PFSK-1 (cell line): Measurements from ENCODE around the gene ZNF326. TPM values are rescaled to one million over a fixed set of nuclear protein-coding genes. Genes with fewer than 3 reads are reported as not detected.

Experiments used
- FOXP2 ChIP-seq: optimal IDR thresholded peaks from 2 replicates; pipeline ENCODE3; 2011; ENCODE audit warnings: borderline replicate concordance, control low read depth, inconsistent platforms; ENCODE audit not compliant: insufficient read depth; ENCODE audit errors: extremely low read length, extremely low read depth
- POLR2AphosphoS5 ChIP-seq: IDR thresholded peaks from 2 replicates; pipeline ENCODE4 v1.6.1; 2012; ENCODE audit warnings: low read depth, mild to moderate bottlenecking, control low read depth, low read length, moderate library complexity
- REST ChIP-seq, 2 experiments: IDR thresholded peaks; 2 replicates each; pipeline versions ENCODE4 v1.6.1 to v1.8.0; 2011 to 2012; ENCODE audit warnings: low read depth in 2 of 2, low read length in 2 of 2, control low read depth in 1 of 2, inconsistent platforms in 1 of 2, mild to moderate bottlenecking in 1 of 2, moderate library complexity in 1 of 2; ENCODE audit not compliant: insufficient read depth in 1 of 2
- SIN3A ChIP-seq: IDR thresholded peaks from 2 replicates; pipeline ENCODE4 v1.6.1; 2012; ENCODE audit warnings: mild to moderate bottlenecking, low read length, moderate library complexity, borderline replicate concordance; ENCODE audit not compliant: insufficient read depth
- TAF1 ChIP-seq: IDR thresholded peaks from 2 replicates; pipeline ENCODE4 v1.6.1; 2012; ENCODE audit warnings: low read length, control low read depth, borderline replicate concordance; ENCODE audit not compliant: insufficient read depth
- polyA plus RNA-seq: library from polyadenylated mRNA; unstranded; fragments of >200 nt; gene quantifications from one replicate; pipeline ENCODE4 v1.2.1, GENCODE V29; 2012; ENCODE audit warnings: low read depth, missing spikeins; ENCODE audit not compliant: insufficient read length

ZNF326 gene
- 9.1 TPM for polyA plus RNA-seq

GRCh38 chr1:89994805-89995597 lies at the start of gene ZNF326:
Gene ZNF326 (plus strand): TSS chr1:89995110. CDS start chr1:89995258, 148 bp downstream.
- TF ChIP-seq FOXP2 (peak; percentile 98), TAF1 (peak; percentile 81; the same call in 1 of the 2 replicates), SIN3A (peak; percentile 65; the same call in 1 of the 2 replicates), POLR2AphosphoS5 (peak; percentile 98), REST (IDR thresholded peaks at IDR 0.05; ENCODE audit: insufficient read depth in 1 of 2, low read depth in 2 of 2, low read length in 2 of 2) (peak; percentile 69 to 84)

- TF ChIP-seq REST (IDR thresholded peaks at IDR 0.05; ENCODE audit: insufficient read depth in 1 of 2, low read depth in 2 of 2, low read length in 2 of 2) (no peak), POLR2AphosphoS5 (no peak), SIN3A (no peak), FOXP2 (no peak), TAF1 (no peak)
Measured at GRCh38 chr1:89945852-89946476, 48.9 kb upstream of the ZNF326 start.

- TF ChIP-seq POLR2AphosphoS5 (no peak), SIN3A (no peak), FOXP2 (no peak), REST (IDR thresholded peaks at IDR 0.05; ENCODE audit: insufficient read depth in 1 of 2, low read depth in 2 of 2, low read length in 2 of 2) (no peak), TAF1 (no peak)
Measured at GRCh38 chr1:89946532-89946931, 48.4 kb upstream of the ZNF326 start.

GRCh38 chr1:89948722-89949345 lies 46.1 kb upstream of the ZNF326 start:
- no peak for TF ChIP-seq TAF1
- TF ChIP-seq SIN3A, result no peak
- TF ChIP-seq FOXP2, result no peak
- TF ChIP-seq REST (IDR thresholded peaks at IDR 0.05; ENCODE audit: insufficient read depth in 1 of 2, low read depth in 2 of 2, low read length in 2 of 2), result no peak
- TF ChIP-seq POLR2AphosphoS5, result no peak
